ENCODE results near the gene SF3A2.
"Not testable (repeated sequence)": the region's sequence is repeated elsewhere in the genome, so short reads cannot be mapped to it uniquely, and the experiment has no call there.

SF3A2 gene

DNA sequence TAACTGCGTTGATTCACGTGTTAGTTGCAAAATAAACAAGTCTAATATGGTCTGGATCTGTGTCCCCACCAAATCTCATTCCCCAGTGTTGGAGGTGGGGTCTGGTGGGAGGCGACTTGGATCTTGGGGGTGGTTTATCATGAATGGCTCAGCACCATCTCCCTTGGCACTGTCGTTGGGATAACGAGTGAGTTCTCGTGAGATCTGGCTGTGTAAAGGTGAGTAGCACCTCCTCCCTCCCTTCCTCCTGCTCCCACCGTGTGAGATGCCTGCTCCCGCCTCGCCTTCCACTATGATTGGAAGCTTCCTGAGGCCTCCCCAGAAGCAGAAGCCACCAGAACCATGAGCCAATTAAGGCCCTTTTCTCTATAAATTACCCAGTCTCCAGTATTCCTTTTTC, 40.5 kb downstream of the SF3A2 start:
- DNase-seq = no peak

DNA sequence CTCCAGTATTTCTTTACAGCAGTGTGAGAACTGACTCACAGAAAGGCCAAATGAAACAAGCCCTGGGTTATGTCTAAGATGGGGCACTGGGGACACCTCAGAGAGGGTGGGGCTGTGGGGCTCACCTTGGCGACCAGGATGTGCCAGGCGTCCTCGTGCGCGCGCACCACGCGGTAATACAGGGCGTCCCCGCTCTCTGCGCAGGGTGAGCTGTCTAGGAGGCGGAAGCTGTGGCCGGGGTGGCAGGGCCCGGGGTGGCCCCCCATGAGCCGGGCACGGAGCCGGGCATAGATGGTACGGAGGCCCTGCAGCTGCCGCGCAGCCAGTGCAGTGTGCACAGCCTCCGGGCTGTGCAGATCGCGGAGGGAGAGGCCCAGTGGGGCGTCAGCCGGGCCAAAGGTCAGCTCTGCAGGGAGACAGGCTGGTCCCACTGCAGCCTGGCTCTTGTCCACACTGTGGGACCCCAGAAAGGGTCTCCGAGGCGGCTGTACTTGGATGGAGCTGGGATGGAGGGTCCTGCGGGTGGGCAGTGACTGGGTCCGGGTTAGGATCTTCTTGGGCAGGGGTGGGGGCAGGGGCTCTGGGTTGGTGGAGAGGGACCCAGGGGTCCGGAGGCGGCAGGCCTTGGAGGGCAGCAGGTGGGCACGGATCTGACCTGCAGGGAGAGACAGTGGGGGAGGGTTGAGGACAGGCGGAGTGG, 42.0 kb downstream of the SF3A2 start:
- DNase-seq = no peak

DNA sequence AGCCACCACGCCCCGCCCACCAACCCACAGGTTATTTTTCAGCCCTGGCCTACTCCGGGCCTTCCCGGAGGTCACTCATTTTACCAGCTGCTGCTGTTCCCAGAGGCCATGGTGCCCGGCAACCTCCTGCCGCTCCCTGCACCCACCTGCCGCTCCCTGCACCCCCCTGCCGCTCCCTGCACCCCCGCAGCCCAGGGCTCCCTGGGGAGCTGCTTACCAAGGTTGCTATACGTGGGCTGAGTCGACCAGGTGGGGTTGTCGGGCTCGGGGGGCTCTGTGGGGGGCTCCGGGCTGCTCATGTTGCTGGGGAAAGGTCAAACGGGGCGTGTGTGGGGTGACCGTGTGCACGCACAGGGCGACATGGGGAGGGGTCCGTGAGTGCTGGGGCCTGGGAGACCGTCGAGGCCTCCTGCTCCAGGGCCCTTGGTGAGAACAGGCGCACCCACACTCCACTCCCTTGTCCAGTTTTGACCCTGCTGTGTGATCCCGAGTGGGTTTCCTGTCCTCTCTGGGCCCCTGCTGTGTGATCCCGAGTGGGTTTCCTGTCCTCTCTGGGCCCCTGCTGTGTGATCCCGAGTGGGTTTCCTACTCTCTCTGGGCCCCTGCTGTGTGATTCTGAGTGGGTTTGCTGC, 44.1 kb downstream of the SF3A2 start:
- no peak for DNase-seq

DNA sequence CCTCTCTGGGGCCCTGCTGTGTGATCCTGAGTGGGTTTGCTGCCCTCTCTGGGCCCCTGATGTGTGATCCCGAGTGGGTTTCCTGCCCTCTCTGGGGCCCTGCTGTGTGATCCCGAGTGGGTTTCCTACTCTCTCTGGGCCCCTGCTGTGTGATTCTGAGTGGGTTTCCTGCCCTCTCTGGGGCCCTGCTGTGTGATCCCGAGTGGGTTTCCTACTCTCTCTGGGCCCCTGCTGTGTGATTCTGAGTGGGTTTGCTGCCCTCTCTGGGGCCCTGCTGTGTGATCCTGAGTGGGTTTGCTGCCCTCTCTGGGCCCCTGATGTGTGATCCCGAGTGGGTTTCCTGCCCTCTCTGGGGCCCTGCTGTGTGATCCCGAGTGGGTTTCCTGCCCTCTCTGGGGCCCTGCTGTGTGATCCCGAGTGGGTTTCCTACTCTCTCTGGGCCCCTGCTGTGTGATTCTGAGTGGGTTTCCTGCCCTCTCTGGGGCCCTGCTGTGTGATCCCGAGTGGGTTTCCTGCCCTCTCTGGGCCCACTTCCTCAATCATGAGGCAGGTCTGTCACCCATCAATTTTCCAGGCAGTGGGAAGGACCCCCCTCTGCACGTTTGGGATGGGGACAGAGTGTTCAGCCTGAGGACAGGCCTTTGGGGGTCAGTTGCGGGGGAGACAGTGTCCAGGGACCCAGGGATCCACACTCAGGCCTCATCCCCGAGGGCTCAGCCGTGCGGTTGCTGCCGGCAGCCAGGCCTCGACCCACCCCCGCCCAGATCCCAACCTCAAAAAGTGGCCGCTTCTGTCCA, 44.8 kb downstream of the SF3A2 start:
- not testable (repeated sequence) for DNase-seq

DNA sequence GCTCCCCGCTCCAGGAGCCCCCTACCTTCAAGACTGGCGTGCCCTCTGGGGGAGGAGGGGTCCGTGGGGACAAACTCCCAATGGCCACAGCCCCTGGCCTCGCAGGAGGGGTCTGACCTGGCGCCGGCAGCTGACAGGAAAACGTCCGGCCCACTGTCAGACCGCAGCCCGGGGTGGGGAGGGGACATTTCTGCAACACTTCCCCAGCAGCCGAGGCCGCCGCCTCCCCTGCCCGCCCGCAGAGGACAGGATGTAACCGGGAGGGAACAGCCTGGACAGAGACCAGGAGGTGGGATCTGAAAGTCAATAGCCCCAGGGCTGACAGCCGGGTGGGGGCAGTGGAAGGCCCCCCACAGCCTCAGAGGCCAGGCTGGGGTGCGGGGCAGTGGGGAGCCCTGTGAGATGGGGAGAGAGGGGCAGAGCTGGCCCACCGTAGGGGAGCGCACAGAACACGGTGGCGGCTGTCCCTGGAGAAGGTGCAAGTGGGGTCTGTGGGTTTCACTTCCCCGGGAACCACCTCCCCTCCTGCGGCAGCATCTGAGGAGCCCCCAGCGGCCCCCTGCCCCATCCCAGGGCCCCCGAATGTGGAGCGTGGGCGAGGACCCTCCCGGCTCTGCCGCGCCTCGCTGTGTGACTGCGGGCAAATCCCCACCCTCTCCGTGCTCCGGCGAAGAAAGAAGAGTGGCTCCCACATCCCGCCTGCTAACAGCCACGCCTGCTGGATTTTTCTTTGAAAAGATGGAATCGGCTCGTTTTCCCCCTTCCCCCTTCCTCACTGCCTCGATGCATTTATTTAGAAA, 45.6 kb downstream of the SF3A2 start, which contains the start of gene PEAK3:
Gene PEAK3, minus strand, starts transcription at position 114 of the 800 bp plus-strand sequence. CDS start 1,244 bp downstream, outside the sequence.
- DNase-seq = peak; percentile 58

DNA sequence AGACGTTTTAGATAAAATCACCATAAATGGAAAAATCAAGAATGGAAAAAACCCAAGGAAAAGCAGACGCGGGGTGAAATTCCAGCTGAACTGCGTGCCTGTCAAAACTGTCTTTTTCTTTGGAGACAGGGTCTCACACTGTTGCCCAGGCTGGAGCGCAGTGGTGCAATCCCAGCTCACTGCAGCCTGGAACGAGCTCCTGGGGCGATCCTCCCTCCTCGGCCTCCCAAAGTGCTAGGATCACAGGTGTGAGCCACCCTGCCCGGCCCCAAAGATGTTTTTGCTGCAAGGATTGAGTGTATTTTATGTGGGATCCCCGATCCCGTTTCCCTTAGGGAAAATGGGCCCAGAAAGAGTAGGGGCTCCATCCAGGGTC, 46.2 kb downstream of the SF3A2 start:
- DNase-seq = no peak

DNA sequence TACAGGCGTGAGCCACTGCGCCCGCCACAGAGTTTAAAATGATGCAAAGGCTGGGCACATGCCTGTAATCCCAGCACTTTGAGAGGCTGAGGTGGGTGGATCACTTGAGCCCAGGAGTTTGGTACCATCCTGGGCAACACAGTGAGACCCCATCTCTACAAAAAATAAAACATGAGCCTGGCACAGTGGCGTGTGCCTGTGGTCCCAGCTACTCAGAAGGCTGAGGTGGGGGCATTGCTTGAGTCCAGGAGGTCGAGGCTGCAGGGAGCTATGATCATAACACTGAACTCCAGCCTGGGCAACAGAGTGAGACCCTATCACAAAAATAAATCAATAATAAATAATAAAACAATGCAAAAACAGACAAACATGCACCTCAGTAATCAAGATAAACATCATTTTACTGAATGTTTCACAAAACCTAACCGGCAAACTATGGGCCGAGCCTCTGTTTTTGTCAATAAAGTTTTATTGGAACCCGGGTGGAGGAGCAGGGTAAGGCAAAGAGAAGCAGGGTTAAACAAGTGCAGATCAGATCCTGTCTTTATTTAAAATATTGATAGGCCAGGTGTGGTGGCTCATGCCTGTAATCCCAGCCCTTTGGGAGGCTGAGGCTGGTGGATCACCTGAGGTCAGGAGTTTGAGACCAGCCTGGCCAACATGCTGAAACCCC, 47.3 kb downstream of the SF3A2 start:
- DNase-seq = no peak

DNA sequence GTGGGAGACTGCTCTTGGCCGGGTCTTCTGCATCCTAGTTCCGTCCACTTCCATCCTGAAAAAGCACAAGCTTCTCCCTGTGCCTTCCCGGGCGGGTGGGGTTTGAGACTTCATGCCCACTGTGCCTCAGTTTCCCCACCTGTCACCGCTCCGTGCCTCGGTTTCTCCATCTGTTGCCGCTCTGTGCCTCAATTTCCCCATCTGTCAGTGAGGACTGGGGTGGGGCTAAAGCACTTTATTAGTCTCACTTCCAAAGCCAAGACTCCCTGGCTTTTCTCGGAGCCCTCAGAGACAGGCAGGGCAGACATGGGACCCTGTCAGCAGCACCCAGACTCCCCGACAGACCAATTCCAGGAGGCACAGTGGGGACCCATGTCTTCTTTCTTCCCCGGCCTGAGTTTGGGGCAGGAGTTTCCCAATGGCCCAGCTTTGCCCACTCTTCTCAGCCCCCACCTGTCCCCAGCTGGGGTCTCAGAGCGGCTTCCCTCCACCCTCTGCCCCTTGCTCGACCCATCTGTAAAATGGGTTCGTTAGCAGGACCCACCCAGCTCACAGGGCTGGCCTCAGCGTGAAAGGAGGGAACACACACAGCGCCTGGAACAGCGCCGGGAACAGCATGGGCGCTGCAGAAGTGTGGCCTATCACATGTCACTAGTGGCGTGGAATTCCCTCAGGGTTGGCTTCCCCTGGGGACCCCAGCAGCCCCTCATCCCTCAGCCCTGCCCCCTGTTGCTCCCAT, 49.9 kb downstream of the SF3A2 start:
- no peak for DNase-seq

DNA sequence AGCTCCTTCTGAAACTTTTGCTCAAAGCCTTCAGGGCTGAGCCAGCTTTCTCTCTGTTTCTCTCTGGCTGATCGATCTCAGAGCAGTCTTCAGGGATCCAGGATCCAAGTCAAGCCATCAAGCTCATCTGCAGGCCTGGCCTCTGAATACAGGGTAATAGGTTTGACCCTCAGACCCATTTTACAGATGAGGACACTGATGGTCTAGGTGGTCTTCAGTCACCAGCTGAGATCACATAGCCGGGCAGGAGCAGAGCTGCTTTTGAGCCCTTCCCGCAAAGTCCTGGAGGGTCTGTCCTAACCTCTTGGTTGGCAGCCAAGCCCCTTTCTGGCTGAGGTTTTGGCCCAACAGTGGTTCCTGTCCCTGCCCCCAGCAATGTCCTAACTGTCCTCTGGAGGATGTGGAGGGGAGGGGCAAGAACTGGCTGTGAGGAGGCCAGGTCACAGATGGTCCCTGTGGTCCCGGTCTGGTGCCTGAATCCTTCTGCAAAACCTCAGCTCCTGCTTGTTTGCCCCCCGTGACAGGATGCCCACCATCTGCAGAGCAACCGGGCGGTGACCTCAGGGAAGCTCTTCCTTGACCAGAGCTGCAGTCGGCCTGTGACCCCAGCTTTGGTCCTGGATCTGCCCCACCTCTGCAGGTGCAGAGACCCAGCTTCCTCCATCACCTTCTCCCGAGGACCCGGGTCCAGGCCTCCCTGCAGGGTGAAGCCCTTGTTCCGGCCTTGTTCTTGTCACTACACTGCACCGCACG, 51.1 kb downstream of the SF3A2 start:
- DNase-seq = no peak

DNA sequence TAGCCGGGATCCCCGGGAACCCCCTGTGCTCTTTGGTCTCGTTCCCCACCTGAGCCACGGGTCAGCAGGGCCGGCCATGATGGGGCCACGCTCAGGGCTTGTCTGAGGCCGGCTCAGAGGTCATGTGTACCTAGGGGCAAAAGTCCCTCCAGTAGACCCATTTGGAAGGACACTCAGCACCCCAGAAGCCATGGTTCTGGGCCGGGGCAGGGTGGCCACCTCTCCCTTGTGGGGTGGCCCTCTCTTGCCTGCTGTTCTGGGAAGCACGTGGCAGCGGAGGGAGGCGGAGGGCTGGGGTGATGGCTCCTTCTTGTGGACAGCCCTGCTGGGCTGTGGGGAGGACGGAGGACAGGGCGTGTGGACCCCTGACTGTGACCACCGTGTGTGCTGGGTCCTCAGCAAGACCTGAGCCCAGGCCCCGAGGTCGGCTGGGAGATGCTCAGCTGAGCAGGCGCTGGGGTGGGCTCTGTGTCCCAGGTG, 51.8 kb downstream of the SF3A2 start:
- no peak for DNase-seq

DNA sequence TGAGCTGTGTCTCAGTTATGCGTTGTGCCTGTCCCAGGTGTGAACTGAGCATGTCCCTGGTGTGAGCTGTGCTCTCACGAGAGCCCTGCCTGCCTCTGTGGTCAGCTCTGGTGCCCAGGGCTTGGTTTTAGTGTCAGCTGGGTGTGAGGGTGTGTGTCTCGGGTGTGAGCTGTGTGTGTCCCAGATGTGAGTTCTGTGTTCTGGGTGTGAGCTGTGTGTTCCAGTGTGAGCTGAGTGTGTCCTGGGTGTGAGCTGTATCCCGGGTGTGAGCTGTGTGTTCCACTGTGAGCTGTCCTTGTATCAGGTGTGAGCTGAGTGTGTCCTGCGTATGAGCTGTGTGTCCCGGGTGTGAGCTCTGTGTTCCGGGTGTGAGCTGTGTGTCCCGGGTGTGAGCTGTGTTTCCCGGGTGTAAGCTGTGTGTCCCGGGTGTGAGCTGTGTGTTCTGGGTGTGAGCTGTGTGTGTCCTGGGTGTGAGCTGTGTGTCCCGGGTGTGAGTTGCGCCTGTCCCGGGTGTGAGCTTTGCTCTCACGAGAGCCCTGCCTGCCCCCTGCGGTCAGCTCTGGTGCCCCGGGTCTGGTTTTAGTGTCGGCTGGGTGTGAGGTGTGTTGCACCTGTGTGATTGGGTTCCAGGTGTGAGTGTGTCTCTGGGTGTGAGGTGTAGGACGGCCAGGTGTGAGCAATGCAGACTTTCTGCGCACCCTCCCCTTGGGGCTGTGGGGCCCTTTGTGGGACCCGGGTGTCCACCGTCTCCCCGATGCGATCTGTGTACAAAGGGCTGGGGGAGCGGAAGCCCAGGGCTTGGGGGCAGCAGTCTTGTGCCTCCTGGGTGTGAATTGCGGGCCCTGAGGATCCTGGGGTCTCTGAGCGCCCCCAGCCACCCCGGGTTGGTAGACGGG, 52.4 kb downstream of the SF3A2 start:
- DNase-seq = no peak

DNA sequence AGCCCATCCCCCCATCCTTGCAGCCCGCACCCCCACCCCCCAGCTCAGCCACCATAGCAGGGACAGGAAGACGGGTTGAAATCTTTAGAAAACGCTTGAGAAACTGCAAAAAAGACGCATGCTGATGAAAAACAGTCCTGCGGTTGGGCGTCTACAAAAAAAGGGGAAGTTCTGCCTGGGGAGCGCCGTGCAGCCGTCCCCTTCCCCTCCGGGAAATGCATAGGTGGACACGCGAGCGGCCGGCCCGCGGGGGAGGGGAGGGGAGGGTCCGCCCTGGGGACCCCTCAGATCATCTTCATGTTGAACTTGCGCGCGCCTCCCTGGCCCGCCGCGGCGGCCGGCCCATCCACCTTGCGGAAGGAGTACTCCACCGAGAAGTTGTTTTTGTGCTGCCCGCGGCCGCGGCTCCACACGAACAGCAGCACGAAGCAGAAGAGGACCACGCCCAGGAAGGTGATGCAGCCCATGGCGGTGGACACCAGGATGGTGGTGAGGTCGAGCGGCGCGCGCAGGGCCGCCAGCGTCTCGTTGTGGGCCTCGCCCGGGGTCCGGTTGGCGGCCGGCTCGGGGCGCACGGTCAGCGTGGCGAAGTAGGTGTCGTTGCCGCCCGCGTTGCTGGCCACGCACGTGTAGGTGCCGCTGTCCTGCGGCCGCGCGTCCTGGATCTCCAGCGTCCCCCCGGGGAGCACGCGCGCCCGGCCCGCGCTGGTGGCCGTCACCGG, 53.3 kb downstream of the SF3A2 start:
- DNase-seq = no peak

DNA sequence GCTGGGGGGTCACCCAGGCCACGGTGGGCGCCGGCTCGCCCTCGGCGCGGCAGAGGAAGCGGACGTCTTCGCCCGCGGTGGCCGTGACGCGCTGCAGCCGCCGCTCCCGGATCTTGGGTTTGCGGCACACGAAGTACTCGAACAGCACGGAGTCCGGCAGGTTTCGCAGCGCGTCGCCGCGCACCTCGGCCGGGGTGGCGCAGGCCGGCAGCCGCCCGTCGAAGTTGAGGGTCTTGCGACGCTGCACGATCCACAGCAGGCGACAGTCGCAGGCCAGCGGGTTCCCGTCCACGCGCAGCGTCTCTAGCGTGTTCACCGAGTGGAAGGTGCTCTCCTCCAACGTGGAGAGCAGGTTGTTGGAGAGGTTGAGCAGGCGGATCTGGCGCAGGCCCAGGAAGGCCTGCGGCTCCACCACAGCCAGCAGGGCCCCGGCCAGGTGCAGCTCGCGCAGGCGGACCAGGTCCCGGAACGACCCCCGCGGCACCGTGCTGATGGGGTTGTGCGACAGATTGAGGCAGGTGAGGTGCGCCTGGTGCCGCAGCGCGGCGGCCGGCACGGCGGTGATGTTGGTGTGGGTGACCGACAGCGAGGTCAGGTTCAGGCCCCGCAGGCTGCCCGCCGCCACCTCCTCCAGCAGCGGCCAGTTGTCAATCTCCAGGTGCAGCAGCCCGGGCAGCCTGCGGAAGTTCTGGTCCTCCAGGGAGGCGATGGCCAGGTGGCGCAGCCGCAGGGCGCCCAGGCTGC, 54.0 kb downstream of the SF3A2 start:
- DNase-seq = no peak

DNA sequence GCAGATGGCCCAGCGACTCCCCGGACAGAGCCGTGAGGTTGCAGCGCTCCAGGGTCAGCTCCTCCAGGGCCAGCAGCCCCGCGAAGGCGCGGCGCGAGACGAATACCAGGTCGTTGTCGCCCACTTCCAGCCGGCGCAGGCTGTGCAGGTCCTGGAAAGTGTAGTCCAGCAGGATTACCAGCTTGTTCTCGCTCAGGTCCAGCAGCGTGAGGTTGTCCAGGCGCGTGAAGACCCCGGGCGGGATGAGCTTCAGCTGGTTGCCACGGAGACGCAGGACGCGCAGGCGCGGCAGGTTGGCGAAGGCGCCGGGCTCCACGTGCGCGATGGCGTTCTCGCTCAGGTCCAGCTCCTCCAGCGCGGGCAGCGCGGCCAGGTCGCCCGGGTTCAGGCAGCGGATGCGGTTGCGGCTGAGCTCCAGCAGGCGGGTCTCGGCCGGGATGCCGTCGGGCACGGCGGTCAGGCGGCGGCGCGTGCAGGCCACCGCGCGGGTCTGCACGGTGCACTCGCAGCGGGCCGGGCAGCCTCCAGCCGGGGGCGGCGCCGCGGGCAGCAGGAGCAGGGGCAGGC, 54.6 kb downstream of the SF3A2 start:
- no peak for DNase-seq

DNA sequence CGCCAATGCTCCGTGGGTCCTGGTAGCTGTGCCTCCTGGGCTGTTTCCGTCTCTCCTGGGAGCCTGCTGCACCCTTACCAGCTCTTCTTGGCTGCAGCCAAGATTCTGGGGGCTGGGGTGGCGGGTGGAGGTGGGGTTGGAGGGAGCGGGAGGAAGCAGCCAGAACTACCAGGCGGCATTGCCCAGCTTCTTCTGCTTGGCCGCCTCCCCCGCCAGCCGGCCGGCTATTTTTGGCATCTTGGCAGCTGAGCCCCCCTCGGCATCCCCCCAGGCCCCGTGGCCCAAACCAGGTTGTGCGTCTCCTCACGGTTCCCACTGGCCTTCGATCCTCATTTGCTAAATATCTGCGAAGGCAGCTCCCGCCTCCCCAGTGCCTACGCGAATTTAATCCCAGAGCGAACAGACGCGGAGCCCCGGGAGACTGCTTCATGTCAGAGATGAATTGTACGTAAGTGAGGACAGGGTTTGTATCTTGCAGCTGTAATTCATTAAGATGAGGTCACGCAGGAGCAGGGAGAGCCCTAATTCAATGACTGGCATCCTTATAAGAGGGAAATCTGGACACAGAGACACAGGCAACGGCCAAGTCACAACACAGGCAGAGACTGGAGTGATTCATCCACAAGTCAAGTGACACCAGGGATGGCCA, 58.2 kb downstream of the SF3A2 start:
- DNase-seq = peak; percentile 79

DNA sequence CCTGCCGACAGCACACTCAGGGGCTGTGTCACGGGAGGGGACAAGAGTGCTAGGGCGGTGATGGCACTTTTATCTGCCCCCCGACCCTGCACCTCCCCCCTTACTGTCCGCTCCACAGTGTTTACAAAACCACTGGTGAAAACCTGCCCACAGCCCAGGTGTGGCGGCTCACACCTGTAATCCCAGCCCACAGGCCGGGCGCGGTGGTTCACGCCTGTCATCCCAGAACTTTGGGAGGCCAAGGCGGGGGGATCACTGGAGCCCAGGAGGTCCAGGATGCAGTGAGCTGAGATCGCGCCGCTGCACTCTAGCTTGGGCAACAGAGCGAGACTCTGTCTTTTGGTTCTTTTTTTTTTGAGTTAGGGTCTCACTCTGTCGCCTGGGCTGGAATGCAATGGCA, 59.5 kb downstream of the SF3A2 start:
- no peak for DNase-seq
